GM12874 (cell line): Measurements from ENCODE around the gene CNTN6.

Experiments used
- TF ChIP-seq, protein P1 (sequence below): IDR thresholded peaks from 2 replicates; pipeline ENCODE4 v1.5.1; 2011; ENCODE audit warnings: low read depth, mild to moderate bottlenecking, control low read depth, low read length, moderate library complexity; ENCODE audit not compliant: insufficient read depth

CNTN6 gene

DNA sequence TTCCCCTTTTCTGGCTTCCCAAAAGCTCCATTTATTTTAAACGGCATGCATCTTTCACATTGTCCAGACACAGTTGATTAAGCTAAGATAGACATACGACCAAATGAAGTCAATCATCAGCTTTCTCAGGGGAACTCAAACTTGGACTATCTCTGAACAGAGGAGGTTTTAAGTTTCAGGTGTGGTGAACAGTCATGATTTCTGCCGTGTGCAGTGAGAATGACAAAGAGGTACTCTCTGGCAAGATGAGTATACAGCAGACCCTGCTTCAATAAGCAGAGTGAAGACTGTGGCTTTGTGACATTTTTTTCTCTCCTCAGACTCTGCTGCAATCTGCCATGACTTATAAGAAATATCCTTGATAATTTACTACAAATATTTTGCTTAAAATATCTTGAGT lies 307.7 kb downstream of the CNTN6 start:
- TF ChIP-seq, protein P1, sequence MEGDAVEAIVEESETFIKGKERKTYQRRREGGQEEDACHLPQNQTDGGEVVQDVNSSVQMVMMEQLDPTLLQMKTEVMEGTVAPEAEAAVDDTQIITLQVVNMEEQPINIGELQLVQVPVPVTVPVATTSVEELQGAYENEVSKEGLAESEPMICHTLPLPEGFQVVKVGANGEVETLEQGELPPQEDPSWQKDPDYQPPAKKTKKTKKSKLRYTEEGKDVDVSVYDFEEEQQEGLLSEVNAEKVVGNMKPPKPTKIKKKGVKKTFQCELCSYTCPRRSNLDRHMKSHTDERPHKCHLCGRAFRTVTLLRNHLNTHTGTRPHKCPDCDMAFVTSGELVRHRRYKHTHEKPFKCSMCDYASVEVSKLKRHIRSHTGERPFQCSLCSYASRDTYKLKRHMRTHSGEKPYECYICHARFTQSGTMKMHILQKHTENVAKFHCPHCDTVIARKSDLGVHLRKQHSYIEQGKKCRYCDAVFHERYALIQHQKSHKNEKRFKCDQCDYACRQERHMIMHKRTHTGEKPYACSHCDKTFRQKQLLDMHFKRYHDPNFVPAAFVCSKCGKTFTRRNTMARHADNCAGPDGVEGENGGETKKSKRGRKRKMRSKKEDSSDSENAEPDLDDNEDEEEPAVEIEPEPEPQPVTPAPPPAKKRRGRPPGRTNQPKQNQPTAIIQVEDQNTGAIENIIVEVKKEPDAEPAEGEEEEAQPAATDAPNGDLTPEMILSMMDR = no peak

DNA sequence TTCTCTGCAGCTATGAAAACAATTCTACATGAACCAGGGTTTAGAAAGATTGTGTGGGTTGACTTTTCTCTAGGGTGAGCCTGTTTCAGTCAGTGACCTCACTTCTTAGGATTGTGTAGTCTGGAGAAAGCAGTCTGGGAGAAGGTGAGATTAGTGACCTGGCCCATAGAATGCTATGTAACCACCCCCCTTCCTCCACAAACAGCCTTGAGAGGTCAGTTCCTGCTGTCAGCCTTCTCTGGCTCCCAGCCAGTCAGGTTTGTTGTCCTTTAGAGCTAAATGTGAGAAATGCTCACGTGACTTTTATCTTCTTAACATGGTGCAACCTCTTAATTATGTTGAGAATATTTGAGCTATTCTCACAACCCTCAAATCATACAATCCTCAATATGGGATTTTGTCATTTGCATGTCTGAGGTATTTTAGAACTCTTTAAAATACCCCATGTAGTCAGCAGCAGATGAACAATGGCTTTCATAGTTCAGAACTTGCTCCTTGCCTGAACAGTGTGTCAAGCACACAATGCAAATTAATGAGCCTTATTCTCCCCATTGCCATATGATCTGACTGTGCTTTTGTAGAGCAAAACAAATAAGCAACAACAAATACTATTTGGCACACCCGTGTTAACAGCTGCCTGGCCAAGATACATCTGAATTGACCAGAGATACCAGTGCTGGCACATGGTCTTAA lies 311.6 kb downstream of the CNTN6 start:
- TF ChIP-seq, protein P1 = no peak

- TF ChIP-seq, protein P1 = no peak
Observed at GRCh38 chr3:1406250-1406649, 313.4 kb downstream of the CNTN6 start.

DNA sequence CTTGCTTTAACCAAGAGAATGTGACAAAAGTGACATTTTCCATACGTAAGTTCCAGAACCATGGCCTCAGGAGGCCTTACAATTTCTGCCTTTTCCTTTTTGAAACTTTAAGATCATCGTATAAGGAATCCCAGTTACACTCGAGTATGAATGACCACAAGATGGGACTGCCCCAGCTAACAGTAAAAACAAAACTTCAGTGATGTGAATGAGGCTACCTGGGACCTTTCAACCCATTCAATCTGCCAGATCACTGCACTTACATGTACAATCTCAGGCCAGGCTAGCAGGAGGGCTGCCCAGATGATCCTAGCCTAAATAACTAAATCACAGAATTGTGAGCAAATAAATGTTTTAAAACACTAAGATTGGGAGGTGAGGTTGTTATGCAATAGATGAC lies 328.8 kb downstream of the CNTN6 start:
- TF ChIP-seq, protein P1 = no peak

DNA sequence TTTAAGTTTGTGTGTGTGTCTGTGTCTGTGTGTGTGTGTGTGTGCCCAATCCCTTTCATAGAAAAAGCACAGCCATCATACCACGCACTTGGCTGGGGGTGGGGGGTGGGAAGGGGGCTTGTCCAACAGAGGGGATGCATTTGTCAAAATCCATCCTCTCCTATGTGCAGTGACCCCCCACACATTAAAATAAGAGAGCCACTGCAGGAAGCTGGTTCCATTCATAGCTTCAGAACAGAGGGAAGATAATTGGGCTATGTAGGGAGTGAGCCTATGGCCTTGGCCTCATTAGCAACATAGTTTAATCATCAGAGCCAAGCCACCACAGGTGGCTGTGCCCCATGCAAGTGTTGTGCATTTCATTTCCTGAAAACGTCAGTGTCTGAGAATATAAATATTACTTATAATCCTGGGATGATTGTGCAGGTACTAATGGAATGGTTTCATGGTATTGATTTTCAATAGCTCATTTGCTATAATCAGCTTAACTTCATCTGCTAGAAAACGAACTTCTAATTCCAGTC lies 330.8 kb downstream of the CNTN6 start:
- TF ChIP-seq, protein P1 = no peak

- TF ChIP-seq, protein P1 = peak; percentile 40; the same call in 1 of the 2 replicates
Observed at GRCh38 chr3:1439395-1439794, 346.6 kb downstream of the CNTN6 start.

DNA sequence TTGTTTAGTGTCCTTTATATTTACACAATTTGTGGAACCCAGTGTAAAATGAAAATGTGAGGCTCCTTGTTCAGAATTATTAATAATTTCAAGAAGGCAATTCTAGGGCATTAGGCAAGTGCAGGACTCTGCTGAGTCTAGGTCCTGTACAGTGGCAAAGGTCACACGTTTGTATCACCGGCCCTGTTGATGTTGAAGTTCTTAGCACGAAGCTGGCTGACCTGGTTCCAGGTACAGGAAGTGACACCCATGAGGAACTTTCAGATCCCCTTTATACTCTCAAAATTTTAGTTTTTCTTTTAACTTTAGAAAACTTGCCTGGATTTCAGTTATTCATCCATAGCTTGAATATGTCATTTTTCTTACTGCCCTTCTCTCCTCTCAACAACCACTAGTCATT lies 349.4 kb downstream of the CNTN6 start:
- TF ChIP-seq, protein P1 = no peak
